Measurements from ENCODE around the gene SORCS3. TPM values are rescaled to one million over a fixed set of nuclear protein-coding genes. Genes with fewer than 3 reads are reported as not detected.

SORCS3 gene
- total and polyA plus RNA-seq, 4 donors = 0.29 TPM; not detected in 3

DNA sequence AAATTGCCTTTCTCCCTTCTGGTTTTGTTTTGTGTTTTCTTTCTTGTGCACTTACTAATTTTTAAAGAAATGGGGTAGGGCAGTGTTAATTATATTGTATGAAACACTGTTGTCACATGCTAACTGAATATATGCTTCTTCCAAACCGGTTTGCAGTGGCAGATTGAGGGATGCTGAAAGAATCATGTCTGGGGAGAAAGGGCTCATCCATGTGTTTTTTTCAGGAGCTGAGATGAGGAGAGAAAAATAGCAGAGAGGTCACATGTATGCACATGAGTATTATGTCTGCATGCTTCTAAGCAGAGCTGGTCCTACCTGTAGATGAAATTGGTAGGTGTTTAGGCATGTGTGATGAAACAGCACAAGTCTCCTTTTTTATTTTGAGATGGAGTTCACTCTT lies 17.0 kb downstream of the SORCS3 start:
- WGBS, 2 donors = 78 to 81% methylated on average over 1 of the region's 1 CpG
- H3K4me1 ChIP-seq (ENCODE audit: control insufficient read depth in 1 of 2, insufficient read depth in 2 of 2, low read length in 2 of 2) = no peaks in the 10 kb centered on the region
- no peak overlapping the region for H3K27ac ChIP-seq (ENCODE audit: low read depth in 1 of 2, low read length in 2 of 2)
- no peaks in the 10 kb centered on the region for H3K36me3 ChIP-seq (ENCODE audit: control insufficient read depth in 1 of 2, insufficient read depth in 2 of 2, low read length in 1 of 2)
- intact Hi-C loops (cut with DNase I) = no loop called here
- no peak for DNase-seq
- H3K9me3 ChIP-seq (ENCODE audit: control insufficient read depth, low read length) = no peaks in the 10 kb centered on the region
- H3K4me3 ChIP-seq (ENCODE audit: low read length in 2 of 2) = no peak overlapping the region
- H3K27me3 ChIP-seq (ENCODE audit: control insufficient read depth in 1 of 2, insufficient read depth in 2 of 2, low read length in 1 of 2) = peaks cover 0 to 3% of the 10 kb centered on the region in 2 donors
- ATAC-seq (ENCODE audit: low FRiP score) = no peak

DNA sequence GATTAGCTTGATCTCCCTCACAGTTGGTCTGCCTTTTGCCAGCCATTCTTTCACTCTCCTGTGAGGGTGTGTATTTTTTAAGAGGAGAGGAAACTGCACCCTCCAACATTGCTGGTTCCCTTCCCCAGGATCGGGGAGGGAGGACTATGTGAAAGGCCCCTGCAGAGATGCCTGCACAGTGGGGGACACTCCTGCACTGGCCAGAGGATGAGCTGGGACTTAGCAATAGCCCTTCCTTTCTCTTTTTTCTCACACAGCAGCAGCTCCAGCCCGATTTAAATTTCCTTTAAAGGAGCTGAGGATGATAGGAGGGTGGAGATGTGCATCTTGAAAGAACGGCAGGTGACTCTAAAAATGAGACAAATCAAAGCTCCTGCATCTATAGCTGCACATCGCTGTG lies 18.7 kb downstream of the SORCS3 start:
- Histone ChIP-seq H3K9me3 (ENCODE audit: control insufficient read depth, low read length) (no peaks in the 10 kb centered on the region), H3K4me3 (ENCODE audit: low read length in 2 of 2) (no peak overlapping the region), H3K27ac (ENCODE audit: low read depth in 1 of 2, low read length in 2 of 2) (no peak overlapping the region), H3K4me1 (ENCODE audit: control insufficient read depth in 1 of 2, insufficient read depth in 2 of 2, low read length in 2 of 2) (no peaks in the 10 kb centered on the region), H3K36me3 (ENCODE audit: control insufficient read depth in 1 of 2, insufficient read depth in 2 of 2, low read length in 1 of 2) (no peaks in the 10 kb centered on the region), H3K27me3 (ENCODE audit: control insufficient read depth in 1 of 2, insufficient read depth in 2 of 2, low read length in 1 of 2) (peaks cover 0 to 3% of the 10 kb centered on the region in 2 donors)
- WGBS, 2 donors = 40 to 42% methylated on average over 4 of the region's 4 CpGs
- no peak for DNase-seq
- ATAC-seq (ENCODE audit: low FRiP score) = no peak
- intact Hi-C loops (cut with DNase I) = no loop called here

DNA sequence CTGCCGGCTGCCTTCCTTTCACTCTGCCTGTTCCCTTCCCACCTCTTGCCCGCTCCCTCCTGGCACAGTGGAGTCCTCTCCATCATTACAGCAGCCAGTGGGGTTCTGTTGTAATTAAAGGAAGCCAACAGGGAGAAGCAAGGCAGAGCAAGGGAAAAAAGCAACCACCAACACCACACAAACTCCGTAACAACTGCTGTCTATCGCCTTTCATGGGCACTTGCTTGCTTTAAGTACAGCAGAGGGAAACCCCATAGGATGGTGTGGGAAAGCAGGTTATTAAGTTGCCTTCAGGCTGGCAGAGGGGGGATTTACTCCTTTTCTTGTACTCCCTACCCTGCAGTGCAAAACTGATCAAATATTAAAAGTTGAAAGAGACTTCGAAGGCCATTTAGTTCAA lies 22.0 kb downstream of the SORCS3 start:
- no peak for DNase-seq
- Histone ChIP-seq H3K27me3 (ENCODE audit: control insufficient read depth in 1 of 2, insufficient read depth in 2 of 2, low read length in 1 of 2) (peaks cover 0 to 6% of the 10 kb centered on the region in 2 donors), H3K4me3 (ENCODE audit: low read length in 2 of 2) (no peak overlapping the region), H3K9me3 (ENCODE audit: control insufficient read depth, low read length) (no peaks in the 10 kb centered on the region), H3K27ac (ENCODE audit: low read depth in 1 of 2, low read length in 2 of 2) (no peak overlapping the region), H3K4me1 (ENCODE audit: control insufficient read depth in 1 of 2, insufficient read depth in 2 of 2, low read length in 2 of 2) (no peaks in the 10 kb centered on the region), H3K36me3 (ENCODE audit: control insufficient read depth in 1 of 2, insufficient read depth in 2 of 2, low read length in 1 of 2) (no peaks in the 10 kb centered on the region)
- WGBS, 2 donors = 65 to 75% methylated on average over 5 of the region's 5 CpGs
- no peak for ATAC-seq (ENCODE audit: low FRiP score)
- intact Hi-C loops (cut with DNase I) = no loop called here

DNA sequence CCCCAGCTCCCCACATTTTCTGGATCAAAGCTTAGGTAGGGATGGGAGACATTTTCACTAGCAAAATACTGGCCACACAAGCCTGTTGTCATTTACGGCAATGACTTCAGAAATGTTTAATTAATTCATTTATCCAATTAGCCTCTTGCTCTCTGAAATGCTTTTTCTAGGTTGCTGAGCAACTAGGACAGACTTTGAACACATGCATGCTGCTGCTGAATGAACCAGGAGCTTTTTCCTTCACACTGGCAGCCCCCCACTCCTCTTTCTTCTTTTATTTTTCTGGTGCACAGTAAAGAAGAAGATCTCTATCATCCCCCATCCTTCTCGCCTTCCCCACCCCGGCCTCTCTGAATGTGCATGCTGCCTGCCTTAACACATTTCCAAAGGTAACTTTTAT lies 22.5 kb downstream of the SORCS3 start:
- Histone ChIP-seq H3K4me1 (ENCODE audit: control insufficient read depth in 1 of 2, insufficient read depth in 2 of 2, low read length in 2 of 2) (no peaks in the 10 kb centered on the region), H3K36me3 (ENCODE audit: control insufficient read depth in 1 of 2, insufficient read depth in 2 of 2, low read length in 1 of 2) (no peaks in the 10 kb centered on the region), H3K4me3 (ENCODE audit: low read length in 2 of 2) (no peak overlapping the region), H3K9me3 (ENCODE audit: control insufficient read depth, low read length) (no peaks in the 10 kb centered on the region), H3K27me3 (ENCODE audit: control insufficient read depth in 1 of 2, insufficient read depth in 2 of 2, low read length in 1 of 2) (peaks cover 0 to 6% of the 10 kb centered on the region in 2 donors), H3K27ac (ENCODE audit: low read depth in 1 of 2, low read length in 2 of 2) (no peak overlapping the region)
- WGBS, 2 donors = 81 to 86% methylated on average over 3 of the region's 3 CpGs
- DNase-seq (no peak), ATAC-seq (ENCODE audit: low FRiP score) (no peak)
- intact Hi-C loops (cut with DNase I) = no loop called here

DNA sequence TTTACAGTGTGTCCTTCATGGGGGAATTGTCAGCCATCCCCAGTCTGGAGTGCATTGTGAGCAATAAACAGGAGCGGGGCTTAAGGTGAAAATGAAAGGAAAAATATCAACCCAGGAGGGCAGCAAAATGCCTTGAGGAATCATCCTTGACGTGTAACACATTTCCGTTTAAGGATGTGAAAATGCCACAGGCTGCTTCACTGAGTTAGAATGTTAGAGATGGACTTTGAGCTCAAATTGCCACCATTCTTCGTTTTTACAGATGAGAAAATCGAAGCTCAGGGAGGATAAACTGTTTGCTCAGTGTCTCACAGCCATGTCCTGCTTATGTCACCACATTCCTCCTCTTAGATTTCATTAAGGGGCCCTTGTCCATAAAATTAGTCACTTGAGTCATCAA lies 23.1 kb downstream of the SORCS3 start:
- H3K4me1 ChIP-seq (ENCODE audit: control insufficient read depth in 1 of 2, insufficient read depth in 2 of 2, low read length in 2 of 2) = no peaks in the 10 kb centered on the region
- H3K27ac ChIP-seq (ENCODE audit: low read depth in 1 of 2, low read length in 2 of 2) = no peak overlapping the region
- intact Hi-C loops (cut with DNase I) = no loop called here
- H3K4me3 ChIP-seq (ENCODE audit: low read length in 2 of 2) = no peak overlapping the region
- no peak for ATAC-seq (ENCODE audit: low FRiP score)
- H3K9me3 ChIP-seq (ENCODE audit: control insufficient read depth, low read length) = no peaks in the 10 kb centered on the region
- WGBS, 2 donors = 46 to 65% methylated on average over 5 of the region's 5 CpGs
- H3K27me3 ChIP-seq (ENCODE audit: control insufficient read depth in 1 of 2, insufficient read depth in 2 of 2, low read length in 1 of 2) = peaks cover 0 to 6% of the 10 kb centered on the region in 2 donors
- no peak for DNase-seq
- H3K36me3 ChIP-seq (ENCODE audit: control insufficient read depth in 1 of 2, insufficient read depth in 2 of 2, low read length in 1 of 2) = no peaks in the 10 kb centered on the region

DNA sequence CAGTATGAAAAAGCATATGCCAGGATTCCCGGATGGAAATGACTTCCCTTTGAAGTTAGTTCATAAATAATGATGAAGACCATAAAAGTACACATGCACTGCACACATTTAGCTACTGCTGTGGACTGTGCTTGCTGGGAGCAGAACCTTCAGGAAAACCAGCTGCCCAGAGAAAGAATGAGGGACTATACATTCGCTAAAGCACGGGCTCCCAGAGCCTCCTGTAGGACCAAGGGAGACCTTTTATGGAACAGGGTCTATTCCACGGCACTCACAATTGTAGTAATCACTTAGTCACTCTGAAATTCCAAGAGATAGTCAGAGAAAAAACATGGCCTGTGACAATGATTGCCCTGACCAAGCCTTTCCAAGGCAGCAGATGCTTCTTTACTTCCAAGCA lies 24.1 kb downstream of the SORCS3 start:
- ATAC-seq (ENCODE audit: low FRiP score) = no peak
- H3K36me3 ChIP-seq (ENCODE audit: control insufficient read depth in 1 of 2, insufficient read depth in 2 of 2, low read length in 1 of 2) = no peaks in the 10 kb centered on the region
- WGBS, 2 donors = 76 to 79% methylated on average over 4 of the region's 4 CpGs
- H3K27me3 ChIP-seq (ENCODE audit: control insufficient read depth in 1 of 2, insufficient read depth in 2 of 2, low read length in 1 of 2) = peaks cover 0 to 2% of the 10 kb centered on the region in 2 donors
- intact Hi-C loops (cut with DNase I) = no loop called here
- no peak overlapping the region for H3K27ac ChIP-seq (ENCODE audit: low read depth in 1 of 2, low read length in 2 of 2)
- no peaks in the 10 kb centered on the region for H3K9me3 ChIP-seq (ENCODE audit: control insufficient read depth, low read length)
- no peak overlapping the region for H3K4me3 ChIP-seq (ENCODE audit: low read length in 2 of 2)
- DNase-seq = no peak
- no peaks in the 10 kb centered on the region for H3K4me1 ChIP-seq (ENCODE audit: control insufficient read depth in 1 of 2, insufficient read depth in 2 of 2, low read length in 2 of 2)

DNA sequence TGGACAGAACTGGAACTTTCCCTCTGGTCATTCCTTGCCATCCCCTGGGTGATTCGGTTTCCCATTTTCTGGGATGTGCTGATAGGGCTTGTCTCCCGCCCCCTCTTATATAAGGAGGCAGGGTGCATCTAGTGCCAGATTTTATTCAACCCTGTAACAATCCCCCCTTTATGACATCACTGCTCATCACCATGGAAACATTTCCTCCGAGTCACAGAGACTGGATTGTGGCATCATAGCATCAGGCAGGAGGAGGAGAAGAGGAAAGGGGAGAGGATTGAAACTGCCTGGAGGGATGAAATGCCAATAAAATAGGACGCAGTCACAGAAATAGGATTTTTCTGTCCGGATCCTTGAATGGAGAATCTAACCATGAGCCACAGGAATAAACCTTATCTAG lies 25.0 kb downstream of the SORCS3 start:
- Histone ChIP-seq H3K27me3 (ENCODE audit: control insufficient read depth in 1 of 2, insufficient read depth in 2 of 2, low read length in 1 of 2) (peaks cover 0 to 2% of the 10 kb centered on the region in 2 donors), H3K36me3 (ENCODE audit: control insufficient read depth in 1 of 2, insufficient read depth in 2 of 2, low read length in 1 of 2) (no peaks in the 10 kb centered on the region), H3K4me3 (ENCODE audit: low read length in 2 of 2) (no peak overlapping the region), H3K27ac (ENCODE audit: low read depth in 1 of 2, low read length in 2 of 2) (no peak overlapping the region), H3K9me3 (ENCODE audit: control insufficient read depth, low read length) (no peaks in the 10 kb centered on the region), H3K4me1 (ENCODE audit: control insufficient read depth in 1 of 2, insufficient read depth in 2 of 2, low read length in 2 of 2) (no peaks in the 10 kb centered on the region)
- 73 to 84% methylated on average over 5 of the region's 5 CpGs for WGBS, 2 donors
- intact Hi-C loops (cut with DNase I) = no loop called here
- no peak for ATAC-seq (ENCODE audit: low FRiP score)
- no peak for DNase-seq

DNA sequence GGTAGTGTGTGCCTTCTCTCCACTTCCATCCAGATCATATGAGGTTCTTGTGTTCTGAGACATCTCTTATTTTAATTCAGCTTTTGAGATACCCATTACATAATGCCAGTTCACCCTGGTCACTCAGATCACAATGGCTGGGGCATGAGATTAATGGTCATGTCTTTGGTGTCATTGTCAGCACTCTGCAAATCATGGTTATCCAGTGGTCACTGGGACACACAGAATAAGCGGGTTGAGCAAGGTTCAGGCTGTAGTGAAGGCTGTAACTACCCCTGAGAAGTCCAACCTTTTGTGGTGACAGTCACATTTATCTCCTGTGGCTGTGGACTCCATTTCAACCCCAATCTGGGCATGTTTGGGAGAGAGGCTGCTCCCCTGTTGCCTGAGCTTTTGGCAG lies 35.8 kb downstream of the SORCS3 start:
- Histone ChIP-seq H3K36me3 (ENCODE audit: control insufficient read depth in 1 of 2, insufficient read depth in 2 of 2, low read length in 1 of 2) (no peaks in the 10 kb centered on the region), H3K4me3 (ENCODE audit: low read length in 2 of 2) (no peak overlapping the region), H3K4me1 (ENCODE audit: control insufficient read depth in 1 of 2, insufficient read depth in 2 of 2, low read length in 2 of 2) (no peaks in the 10 kb centered on the region), H3K27me3 (ENCODE audit: control insufficient read depth in 1 of 2, insufficient read depth in 2 of 2, low read length in 1 of 2) (peaks cover 0 to 2% of the 10 kb centered on the region in 2 donors), H3K27ac (ENCODE audit: low read depth in 1 of 2, low read length in 2 of 2) (no peak overlapping the region), H3K9me3 (ENCODE audit: control insufficient read depth, low read length) (no peaks in the 10 kb centered on the region)
- intact Hi-C loops (cut with DNase I) = no loop called here
- DNase-seq = no peak
- 77 to 85% methylated on average over 1 of the region's 1 CpG for WGBS, 2 donors
- ATAC-seq (ENCODE audit: low FRiP score) = no peak

DNA sequence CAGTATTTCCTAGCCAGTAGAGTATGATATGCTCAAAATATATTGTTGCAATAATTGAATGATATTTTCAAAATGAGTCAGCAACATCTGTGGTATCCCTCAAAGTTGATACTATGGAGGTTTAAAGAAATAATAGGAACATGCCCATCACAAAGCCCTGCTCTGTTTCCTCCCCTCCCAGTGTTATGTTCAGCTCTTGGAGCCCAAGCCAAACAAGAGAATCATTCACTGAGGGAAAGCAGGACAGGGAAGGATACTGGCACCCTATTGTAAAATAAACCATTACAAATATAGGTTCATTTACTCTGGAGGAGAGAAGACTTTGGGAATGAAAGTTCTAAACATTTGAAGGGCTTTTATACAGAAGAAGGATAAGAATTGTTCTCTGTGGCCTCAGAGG lies 37.6 kb downstream of the SORCS3 start:
- ATAC-seq (ENCODE audit: low FRiP score) = no peak
- H3K4me1 ChIP-seq (ENCODE audit: control insufficient read depth in 1 of 2, insufficient read depth in 2 of 2, low read length in 2 of 2) = no peaks in the 10 kb centered on the region
- H3K27ac ChIP-seq (ENCODE audit: low read depth in 1 of 2, low read length in 2 of 2) = no peak overlapping the region
- no peak for DNase-seq
- no peaks in the 10 kb centered on the region for H3K36me3 ChIP-seq (ENCODE audit: control insufficient read depth in 1 of 2, insufficient read depth in 2 of 2, low read length in 1 of 2)
- H3K27me3 ChIP-seq (ENCODE audit: control insufficient read depth in 1 of 2, insufficient read depth in 2 of 2, low read length in 1 of 2) = peaks cover 0 to 2% of the 10 kb centered on the region in 2 donors
- intact Hi-C loops (cut with DNase I) = no loop called here
- H3K9me3 ChIP-seq (ENCODE audit: control insufficient read depth, low read length) = no peaks in the 10 kb centered on the region
- H3K4me3 ChIP-seq (ENCODE audit: low read length in 2 of 2) = no peak overlapping the region

Data from aorta (tissue), 5 donors.